ENCODE measurements around the gene TNNT3. TPM values are rescaled to one million over a fixed set of nuclear protein-coding genes. Genes with fewer than 3 reads are reported as not detected.

Gene TNNT3
- total RNA-seq, 1 experiment from 2014 or later = not detected

- Histone ChIP-seq H3K36me3 (ENCODE audit: insufficient read depth, low read length, poor library complexity, severe bottlenecking) (no peaks in the 10 kb centered on the region), H3K27ac (ENCODE audit: low read depth, low read length, poor library complexity, severe bottlenecking) (no peak overlapping the region), H3K4me3 (ENCODE audit: low read depth, low read length, poor library complexity, severe bottlenecking) (no peak overlapping the region), H3K27me3 (replicated peaks; ENCODE audit: insufficient read depth, low read depth, low read length, poor library complexity) (no peaks in the 10 kb centered on the region), H3K4me1 (ENCODE audit: insufficient read depth, low read length, poor library complexity, severe bottlenecking) (no peaks in the 10 kb centered on the region), H3K9me3 (ENCODE audit: low read depth, low read length, poor library complexity, severe bottlenecking) (no peaks in the 10 kb centered on the region)
- no peak for DNase-seq (ENCODE audit: low spot score)
- intact Hi-C loops (cut with micrococcal nuclease; ENCODE audit: unreplicated experiment) = no loop called here
- CTCF ChIA-PET = no interaction called here
- POLR2A ChIA-PET (ENCODE audit: low non-redundant PET) = no interaction called here
- TF ChIP-seq, protein P1, sequence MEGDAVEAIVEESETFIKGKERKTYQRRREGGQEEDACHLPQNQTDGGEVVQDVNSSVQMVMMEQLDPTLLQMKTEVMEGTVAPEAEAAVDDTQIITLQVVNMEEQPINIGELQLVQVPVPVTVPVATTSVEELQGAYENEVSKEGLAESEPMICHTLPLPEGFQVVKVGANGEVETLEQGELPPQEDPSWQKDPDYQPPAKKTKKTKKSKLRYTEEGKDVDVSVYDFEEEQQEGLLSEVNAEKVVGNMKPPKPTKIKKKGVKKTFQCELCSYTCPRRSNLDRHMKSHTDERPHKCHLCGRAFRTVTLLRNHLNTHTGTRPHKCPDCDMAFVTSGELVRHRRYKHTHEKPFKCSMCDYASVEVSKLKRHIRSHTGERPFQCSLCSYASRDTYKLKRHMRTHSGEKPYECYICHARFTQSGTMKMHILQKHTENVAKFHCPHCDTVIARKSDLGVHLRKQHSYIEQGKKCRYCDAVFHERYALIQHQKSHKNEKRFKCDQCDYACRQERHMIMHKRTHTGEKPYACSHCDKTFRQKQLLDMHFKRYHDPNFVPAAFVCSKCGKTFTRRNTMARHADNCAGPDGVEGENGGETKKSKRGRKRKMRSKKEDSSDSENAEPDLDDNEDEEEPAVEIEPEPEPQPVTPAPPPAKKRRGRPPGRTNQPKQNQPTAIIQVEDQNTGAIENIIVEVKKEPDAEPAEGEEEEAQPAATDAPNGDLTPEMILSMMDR (conservative IDR thresholded peaks at IDR 0.05; ENCODE audit: low read depth, low read length) = no peak
- no peak for TF ChIP-seq EZH2 (IDR thresholded peaks at IDR 0.05; ENCODE audit: borderline replicate concordance, low read depth, low read length, poor library complexity, severe bottlenecking)
- BruUV-seq (replicated peaks) = no TSS peak
These were observed 47.0 kb downstream of the TNNT3 start for GRCh38 chr11:1966531-1966930.

DNA sequence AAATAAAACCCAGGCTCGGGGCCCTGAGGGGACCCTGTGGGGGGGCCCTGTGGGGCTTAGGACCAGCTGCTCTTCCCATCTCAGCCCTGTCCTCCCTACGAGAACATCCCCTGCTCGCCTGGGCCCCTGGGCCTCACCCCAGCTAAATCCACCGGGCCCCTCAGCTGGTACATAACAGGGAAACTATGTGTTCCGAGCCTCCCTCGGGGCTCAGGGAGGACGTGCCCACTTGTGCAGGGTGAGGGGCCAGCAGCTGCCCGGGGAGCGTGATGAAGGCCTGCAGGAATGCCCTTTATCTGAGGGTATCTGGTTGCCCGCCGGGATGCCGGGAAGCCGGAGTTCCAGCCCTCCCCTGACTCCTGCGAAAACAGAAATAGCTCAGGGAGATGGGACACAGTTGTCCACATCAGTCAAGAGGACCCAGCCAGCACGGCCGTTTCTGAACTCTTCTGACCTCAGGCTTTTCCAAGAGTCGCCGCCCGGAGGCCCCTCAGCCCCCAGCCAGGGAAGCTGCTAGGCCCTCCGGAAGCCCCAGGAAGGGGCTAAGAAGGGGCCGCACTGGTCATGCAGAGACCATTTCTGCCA is 48.2 kb downstream of the TNNT3 start:
- DNase-seq (ENCODE audit: low spot score) = no peak
- Histone ChIP-seq H3K9me3 (ENCODE audit: low read depth, low read length, poor library complexity, severe bottlenecking) (no peaks in the 10 kb centered on the region), H3K4me3 (ENCODE audit: low read depth, low read length, poor library complexity, severe bottlenecking) (no peak overlapping the region), H3K36me3 (ENCODE audit: insufficient read depth, low read length, poor library complexity, severe bottlenecking) (no peaks in the 10 kb centered on the region), H3K27me3 (replicated peaks; ENCODE audit: insufficient read depth, low read depth, low read length, poor library complexity) (no peaks in the 10 kb centered on the region), H3K27ac (ENCODE audit: low read depth, low read length, poor library complexity, severe bottlenecking) (no peak overlapping the region), H3K4me1 (ENCODE audit: insufficient read depth, low read length, poor library complexity, severe bottlenecking) (no peaks in the 10 kb centered on the region)
- no peak for TF ChIP-seq EZH2 (IDR thresholded peaks at IDR 0.05; ENCODE audit: borderline replicate concordance, low read depth, low read length, poor library complexity, severe bottlenecking)
- TF ChIP-seq, protein P1 (conservative IDR thresholded peaks at IDR 0.05; ENCODE audit: low read depth, low read length) = no peak
- BruUV-seq (replicated peaks) = no TSS peak
- intact Hi-C loops (cut with micrococcal nuclease; ENCODE audit: unreplicated experiment) = no loop called here
- CTCF ChIA-PET = no interaction called here
- POLR2A ChIA-PET (ENCODE audit: low non-redundant PET) = no interaction called here

- Histone ChIP-seq H3K9me3 (ENCODE audit: low read depth, low read length, poor library complexity, severe bottlenecking) (no peaks in the 10 kb centered on the region), H3K27ac (ENCODE audit: low read depth, low read length, poor library complexity, severe bottlenecking) (no peak overlapping the region), H3K36me3 (ENCODE audit: insufficient read depth, low read length, poor library complexity, severe bottlenecking) (no peaks in the 10 kb centered on the region), H3K4me1 (ENCODE audit: insufficient read depth, low read length, poor library complexity, severe bottlenecking) (no peaks in the 10 kb centered on the region), H3K4me3 (ENCODE audit: low read depth, low read length, poor library complexity, severe bottlenecking) (no peak overlapping the region), H3K27me3 (replicated peaks; ENCODE audit: insufficient read depth, low read depth, low read length, poor library complexity) (no peaks in the 10 kb centered on the region)
- no peak for DNase-seq (ENCODE audit: low spot score)
- intact Hi-C loops (cut with micrococcal nuclease; ENCODE audit: unreplicated experiment) = no loop called here
- no TSS peak for BruUV-seq (replicated peaks)
- TF ChIP-seq, protein P1 (conservative IDR thresholded peaks at IDR 0.05; ENCODE audit: low read depth, low read length) = no peak
- no peak for TF ChIP-seq EZH2 (IDR thresholded peaks at IDR 0.05; ENCODE audit: borderline replicate concordance, low read depth, low read length, poor library complexity, severe bottlenecking)
- ChIA-PET CTCF (no interaction called here), POLR2A (ENCODE audit: low non-redundant PET) (no interaction called here)
These were observed 49.0 kb downstream of the TNNT3 start for GRCh38 chr11:1968454-1969002.

Measured in A673 (cell line).